Skeletal muscle cell (primary cell): Measurements from ENCODE around the gene PRR14.
A peak's percentile ranks its signal among the peaks of the same experiment; 100 is the strongest.

ENCODE experiments used
- DNase-seq: peaks from one replicate; pipeline ENCODE4 v3.0.0-alpha.2; 2010; ENCODE audit warnings: low read depth
- H3K4me3 ChIP-seq: 2 replicates; pipeline ENCODE4 v1.5.1; 2011; ENCODE audit warnings: low read depth, mild to moderate bottlenecking, control low read depth, low read length, moderate library complexity

Gene PRR14

GRCh38 chr16:30657866-30658730, 7.3 kb downstream of the PRR14 start, which contains the start of gene FBRS:
Gene FBRS, plus strand, starts transcription at chr16:30658431. Its CDS starts 1,088 bp downstream, at chr16:30659519.
- peak within 1 kb of the TSS; percentile 77 for H3K4me3 ChIP-seq
- peak; percentile 100 for DNase-seq

DNA sequence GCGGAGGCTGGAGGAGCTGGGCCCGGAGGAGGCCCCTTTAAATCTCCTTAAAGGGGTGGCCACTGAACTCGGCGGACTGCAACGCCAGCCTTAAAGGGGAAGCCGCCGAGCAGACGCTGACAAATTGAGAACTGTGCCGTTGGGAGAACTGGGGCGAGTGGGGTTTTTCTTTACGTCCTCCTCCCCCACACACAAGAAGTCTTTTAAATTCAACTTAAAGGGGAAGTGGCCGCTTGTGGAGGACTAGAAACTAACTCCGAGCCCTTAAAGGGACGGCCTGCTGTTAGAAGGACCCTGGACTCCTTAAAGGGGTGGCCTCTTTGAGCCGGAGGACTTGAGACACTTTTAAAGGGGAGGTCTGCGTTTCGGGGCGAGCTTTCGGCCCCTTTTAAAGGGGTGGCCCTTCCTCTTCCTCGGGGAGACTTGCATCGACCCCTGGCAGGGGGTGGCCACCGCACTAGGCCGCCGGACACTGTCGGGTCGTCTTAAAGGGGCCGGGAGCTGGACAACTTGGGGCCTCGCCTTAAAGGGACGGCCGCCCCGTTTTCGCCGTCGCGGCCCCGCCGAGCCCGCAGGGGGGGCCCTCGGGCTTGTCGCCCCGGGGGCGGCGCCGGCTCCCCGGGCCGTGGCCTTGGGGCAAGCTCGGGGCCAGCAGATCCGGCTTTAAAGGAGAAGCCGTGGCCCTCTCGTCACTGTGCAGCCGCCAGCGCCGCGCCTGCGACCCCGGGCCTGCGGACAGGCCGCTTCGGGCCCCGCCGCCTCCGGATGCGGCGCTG, 8.2 kb downstream of the PRR14 start:
- peak overlapping the region; percentile 77 for H3K4me3 ChIP-seq
- DNase-seq: peak; percentile 91

GRCh38 chr16:30659507-30660423, 9.0 kb downstream of the PRR14 start:
- no peak for DNase-seq
- peak overlapping the region; percentile 77 for H3K4me3 ChIP-seq

- peak overlapping the region; percentile 77 for H3K4me3 ChIP-seq
These were observed 9.9 kb downstream of the PRR14 start for GRCh38 chr16:30660424-30661261.

DNA sequence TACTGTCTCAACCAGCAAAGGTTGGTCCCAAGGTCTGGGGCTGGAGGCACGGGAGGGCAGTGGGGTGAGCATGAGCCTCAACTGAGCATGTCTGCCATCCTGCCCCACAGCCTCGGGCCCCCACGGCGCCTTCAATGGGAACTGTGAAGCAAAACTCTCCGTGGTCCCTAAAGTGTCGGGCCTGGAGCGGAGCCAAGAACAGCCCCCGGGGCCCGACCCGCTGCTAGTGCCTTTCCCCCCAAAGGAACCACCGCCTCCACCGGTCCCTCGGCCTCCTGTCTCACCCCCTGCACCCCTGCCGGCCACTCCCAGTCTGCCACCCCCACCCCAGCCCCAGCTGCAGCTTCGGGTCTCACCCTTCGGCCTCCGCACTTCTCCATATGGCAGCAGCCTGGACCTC, 11.7 kb downstream of the PRR14 start:
- no peak for DNase-seq
- H3K4me3 ChIP-seq: no peak overlapping the region

More at GRCh38 chr16:30660424-30661261, 9.9 kb downstream of the PRR14 start:
- DNase-seq: no peak

DNA sequence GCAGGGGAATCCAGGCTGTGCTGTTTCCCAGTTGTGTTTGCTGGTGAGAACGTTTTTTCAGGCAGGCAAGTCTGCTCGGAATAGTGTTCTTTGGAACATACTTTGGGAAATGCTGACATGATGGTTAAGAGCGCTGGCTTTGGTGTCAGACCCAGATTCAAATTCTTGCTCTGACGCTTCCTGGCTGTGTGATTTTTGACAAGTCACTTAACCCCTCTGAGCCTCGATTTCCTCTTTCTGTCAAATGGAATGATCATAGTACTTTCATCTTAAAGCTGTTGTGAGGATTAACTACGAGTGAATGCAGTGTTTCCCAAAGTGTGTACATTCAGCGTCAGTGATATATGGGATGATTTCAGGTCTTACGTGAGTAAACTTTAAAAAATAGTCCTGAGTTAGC, 12.3 kb downstream of the PRR14 start:
- no peak overlapping the region for H3K4me3 ChIP-seq
- no peak for DNase-seq

DNA sequence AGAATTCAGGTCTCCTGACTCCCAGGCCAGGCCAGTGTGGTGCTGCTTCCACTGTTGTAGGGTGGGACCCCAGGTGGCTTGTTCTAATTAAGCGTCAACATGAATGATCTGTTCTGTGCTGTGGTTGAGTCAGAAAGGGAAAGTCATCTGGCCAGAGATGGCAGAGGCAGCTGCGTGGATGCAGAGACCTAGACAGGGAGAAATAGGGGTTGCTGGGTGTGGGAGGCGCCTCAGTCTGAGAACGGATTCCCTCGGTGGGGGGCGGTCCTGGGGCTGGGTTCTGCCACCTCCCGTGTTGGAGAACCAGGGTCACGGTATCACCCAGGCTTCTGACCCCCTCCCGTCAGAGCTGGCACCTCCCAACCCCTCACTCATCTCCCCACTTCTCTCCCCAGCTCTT, 13.1 kb downstream of the PRR14 start:
- no peak for DNase-seq
- no peak overlapping the region for H3K4me3 ChIP-seq

GRCh38 chr16:30664616-30665109, 13.9 kb downstream of the PRR14 start:
- no peak for DNase-seq
- no peak overlapping the region for H3K4me3 ChIP-seq

DNA sequence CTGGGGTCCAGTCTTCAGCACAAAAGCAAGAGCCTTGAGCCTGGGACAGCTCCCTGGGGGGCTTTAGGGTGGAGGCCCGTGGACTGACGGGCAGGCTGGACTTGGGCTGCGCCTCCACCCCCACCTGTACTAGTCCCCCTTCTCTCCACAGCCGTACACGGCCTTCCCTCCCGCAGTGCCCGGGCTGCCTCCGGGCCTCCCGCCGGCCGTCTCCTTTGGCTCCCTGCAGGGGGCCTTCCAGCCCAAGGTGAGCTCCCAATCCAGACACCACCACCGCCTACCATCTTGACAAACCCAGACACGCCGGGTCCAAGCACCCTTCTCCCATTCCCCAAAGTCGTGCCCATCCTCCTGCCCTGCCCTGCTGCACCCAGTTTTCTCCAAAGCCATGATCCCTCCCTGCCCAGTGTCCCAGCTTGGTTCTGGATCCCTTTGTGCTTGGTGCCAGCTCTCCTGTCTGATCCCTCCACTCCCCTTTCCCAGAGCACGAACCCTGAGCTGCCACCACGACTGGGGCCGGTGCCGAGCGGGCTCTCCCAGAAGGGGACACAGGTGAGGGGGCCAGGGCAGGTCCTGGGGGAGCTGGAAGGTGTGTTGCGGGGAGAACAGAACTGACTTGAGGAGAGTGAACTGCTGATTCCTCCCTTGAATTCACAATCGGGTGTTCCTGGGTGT, 14.5 kb downstream of the PRR14 start:
- no peak for DNase-seq
- H3K4me3 ChIP-seq: no peak overlapping the region

GRCh38 chr16:30665830-30666190, 15.1 kb downstream of the PRR14 start:
- DNase-seq: no peak
- no peak overlapping the region for H3K4me3 ChIP-seq

GRCh38 chr16:30666681-30667080, 15.9 kb downstream of the PRR14 start:
- no peak for DNase-seq
- H3K4me3 ChIP-seq: no peak overlapping the region

DNA sequence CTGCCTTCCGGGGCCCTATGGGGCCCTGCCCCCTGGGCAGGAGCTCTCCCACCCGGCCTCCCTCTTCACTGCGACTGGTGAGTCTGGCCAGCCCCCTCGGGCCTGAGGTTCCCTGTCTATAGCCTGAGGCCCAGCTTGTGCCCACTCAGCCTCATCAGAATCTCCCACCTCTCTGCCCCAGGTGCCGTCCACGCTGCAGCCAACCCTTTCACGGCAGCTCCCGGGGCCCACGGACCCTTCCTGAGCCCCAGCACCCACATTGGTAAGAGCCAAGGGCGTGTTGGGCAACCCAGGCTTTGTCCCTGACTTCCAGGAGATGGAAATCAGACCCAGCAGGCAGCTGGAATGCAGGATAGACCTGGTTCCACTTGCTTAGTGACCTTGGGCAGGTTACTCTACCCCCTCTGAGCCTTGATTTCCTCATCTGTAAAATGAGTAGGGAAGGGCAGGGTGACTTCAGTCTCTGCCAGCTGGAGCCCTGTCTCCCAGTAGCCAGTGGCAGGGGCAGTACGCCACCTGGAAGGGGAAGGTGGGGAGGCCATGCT, 16.7 kb downstream of the PRR14 start:
- DNase-seq: no peak
- H3K4me3 ChIP-seq: no peak overlapping the region

- H3K4me3 ChIP-seq: no peak overlapping the region
- DNase-seq: no peak
These were observed 17.6 kb downstream of the PRR14 start for GRCh38 chr16:30668393-30668792.

- DNase-seq: no peak
These were observed 18.5 kb downstream of the PRR14 start for GRCh38 chr16:30669026-30669902.

GRCh38 chr16:30669903-30670824, 19.4 kb downstream of the PRR14 start:
- DNase-seq: no peak
- H3K4me3 ChIP-seq: no peak overlapping the region

More at GRCh38 chr16:30669026-30669902, 18.5 kb downstream of the PRR14 start:
- no peak overlapping the region for H3K4me3 ChIP-seq

DNA sequence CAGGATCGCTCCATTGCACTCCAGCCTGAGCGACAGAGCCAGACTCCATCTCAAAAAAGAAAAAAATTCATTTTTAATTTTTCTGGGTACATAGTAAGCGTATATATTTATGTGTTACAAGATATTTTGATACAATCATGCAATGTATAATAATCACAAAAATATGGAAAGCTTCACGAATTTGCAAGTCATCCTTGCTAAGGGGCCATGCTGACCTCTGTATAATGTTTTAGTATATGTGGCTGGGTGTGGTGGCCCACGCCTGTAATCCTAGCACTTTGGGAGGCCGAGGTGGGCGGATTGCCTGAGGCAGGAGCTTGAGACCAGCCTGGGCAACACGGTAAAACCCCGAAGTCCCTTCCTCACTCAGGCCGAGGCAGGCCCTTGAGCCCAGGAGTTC, 24.4 kb downstream of the PRR14 start:
- H3K4me3 ChIP-seq: no peak overlapping the region
- DNase-seq: no peak
